GM10847 (cell line): ENCODE data around the gene CCDC40.

ENCODE experiments used
- POLR2A ChIP-seq: IDR thresholded peaks from 2 replicates; pipeline ENCODE4 v1.6.1; 2011; ENCODE audit not compliant: insufficient read length; ENCODE audit errors: extremely low read depth

CCDC40 gene, protein sequence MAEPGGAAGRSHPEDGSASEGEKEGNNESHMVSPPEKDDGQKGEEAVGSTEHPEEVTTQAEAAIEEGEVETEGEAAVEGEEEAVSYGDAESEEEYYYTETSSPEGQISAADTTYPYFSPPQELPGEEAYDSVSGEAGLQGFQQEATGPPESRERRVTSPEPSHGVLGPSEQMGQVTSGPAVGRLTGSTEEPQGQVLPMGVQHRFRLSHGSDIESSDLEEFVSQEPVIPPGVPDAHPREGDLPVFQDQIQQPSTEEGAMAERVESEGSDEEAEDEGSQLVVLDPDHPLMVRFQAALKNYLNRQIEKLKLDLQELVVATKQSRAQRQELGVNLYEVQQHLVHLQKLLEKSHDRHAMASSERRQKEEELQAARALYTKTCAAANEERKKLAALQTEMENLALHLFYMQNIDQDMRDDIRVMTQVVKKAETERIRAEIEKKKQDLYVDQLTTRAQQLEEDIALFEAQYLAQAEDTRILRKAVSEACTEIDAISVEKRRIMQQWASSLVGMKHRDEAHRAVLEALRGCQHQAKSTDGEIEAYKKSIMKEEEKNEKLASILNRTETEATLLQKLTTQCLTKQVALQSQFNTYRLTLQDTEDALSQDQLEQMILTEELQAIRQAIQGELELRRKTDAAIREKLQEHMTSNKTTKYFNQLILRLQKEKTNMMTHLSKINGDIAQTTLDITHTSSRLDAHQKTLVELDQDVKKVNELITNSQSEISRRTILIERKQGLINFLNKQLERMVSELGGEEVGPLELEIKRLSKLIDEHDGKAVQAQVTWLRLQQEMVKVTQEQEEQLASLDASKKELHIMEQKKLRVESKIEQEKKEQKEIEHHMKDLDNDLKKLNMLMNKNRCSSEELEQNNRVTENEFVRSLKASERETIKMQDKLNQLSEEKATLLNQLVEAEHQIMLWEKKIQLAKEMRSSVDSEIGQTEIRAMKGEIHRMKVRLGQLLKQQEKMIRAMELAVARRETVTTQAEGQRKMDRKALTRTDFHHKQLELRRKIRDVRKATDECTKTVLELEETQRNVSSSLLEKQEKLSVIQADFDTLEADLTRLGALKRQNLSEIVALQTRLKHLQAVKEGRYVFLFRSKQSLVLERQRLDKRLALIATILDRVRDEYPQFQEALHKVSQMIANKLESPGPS

DNA sequence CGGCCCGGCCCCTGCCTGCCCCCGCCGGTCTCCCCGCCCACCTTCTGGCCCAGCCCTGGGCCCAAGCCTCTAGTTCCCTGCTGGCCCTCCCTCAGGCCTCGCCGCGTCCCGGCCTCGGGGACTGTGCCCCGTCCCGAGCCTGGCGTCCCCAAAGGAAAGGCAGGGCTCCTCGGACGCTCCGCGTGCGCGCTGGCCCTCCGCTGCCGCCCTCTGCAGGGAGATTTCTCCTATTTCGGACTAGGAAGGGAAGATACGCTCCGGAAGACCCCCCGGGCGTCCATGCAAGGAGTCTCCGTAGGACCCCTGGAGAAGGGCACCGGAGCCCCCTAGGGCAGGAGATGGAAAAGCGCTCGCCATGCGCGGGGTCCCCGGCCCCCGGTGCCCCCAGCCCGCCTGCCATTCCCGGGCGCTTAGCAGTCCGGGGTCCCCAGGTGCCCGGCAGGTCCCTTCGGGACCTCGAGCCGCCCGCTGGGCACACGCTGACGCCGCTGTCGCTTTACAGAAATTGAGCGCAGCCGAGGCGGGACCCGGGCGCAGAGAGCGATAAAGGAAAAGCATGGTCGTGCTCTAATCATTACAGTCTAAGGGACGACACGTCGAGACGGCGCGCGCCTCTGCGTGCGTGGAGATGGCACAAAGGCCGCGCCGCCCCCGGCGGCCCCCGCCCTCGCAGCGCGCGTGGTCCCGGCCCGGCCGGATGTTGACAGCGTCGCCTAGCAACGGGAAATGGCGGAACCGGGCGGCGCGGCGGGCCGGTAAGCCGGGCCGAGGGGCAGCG is at the start of gene CCDC40:
Gene CCDC40 (plus strand): TSS at position 706 of the 778 bp plus-strand sequence. CDS start 21 bp downstream, at position 727.
- no peak for TF ChIP-seq POLR2A

DNA sequence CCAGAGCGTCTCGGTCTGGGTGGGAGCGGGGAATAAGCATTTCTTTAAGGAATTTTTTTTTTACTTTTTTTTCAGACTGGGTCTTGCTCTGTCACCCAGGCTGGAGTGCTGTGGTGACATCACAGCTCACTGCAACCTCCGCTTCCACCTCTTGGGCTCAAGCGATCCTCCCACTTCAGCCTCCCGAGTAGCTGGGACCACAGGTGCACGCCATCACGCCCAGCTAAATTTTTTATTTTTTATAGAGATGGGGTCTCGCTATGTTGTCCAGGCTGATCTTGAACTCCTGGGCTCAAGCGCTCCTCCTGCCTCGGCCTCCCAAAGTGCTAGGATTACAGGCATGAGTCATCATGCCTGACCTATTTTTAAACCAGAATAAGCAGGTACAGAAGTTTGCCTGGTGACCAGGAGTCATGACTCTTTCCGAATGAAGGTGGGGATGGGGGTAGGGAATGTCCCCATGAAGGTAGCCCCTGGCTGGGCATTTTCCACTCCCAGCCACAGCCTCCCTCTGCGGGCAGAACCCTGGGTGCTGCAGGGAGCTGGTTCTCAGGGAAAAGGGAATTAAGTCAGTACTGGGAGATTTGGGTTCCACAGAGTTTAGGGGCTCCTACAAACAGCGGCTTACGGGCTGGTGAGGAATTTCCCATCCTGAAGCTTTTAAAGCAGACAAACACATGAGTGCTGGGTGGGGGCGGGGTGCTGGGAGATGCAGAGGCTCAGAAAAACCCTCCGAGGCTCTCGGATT is 49.1 kb upstream of the CCDC40 start:
- no peak for TF ChIP-seq POLR2A

DNA sequence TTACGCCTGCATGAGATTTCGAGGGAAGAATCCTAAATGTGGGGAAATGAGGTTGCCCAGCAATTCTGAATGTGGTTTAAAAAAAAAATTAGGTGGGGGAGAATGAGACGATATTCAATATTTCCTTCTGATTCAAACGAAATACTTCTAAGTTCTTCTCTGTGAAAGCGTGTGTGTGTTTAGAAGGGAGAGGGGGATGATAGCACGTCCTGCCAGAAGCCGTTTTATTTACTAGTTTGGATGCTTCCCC is 48.6 kb upstream of the CCDC40 start:
- TF ChIP-seq POLR2A = no peak

DNA sequence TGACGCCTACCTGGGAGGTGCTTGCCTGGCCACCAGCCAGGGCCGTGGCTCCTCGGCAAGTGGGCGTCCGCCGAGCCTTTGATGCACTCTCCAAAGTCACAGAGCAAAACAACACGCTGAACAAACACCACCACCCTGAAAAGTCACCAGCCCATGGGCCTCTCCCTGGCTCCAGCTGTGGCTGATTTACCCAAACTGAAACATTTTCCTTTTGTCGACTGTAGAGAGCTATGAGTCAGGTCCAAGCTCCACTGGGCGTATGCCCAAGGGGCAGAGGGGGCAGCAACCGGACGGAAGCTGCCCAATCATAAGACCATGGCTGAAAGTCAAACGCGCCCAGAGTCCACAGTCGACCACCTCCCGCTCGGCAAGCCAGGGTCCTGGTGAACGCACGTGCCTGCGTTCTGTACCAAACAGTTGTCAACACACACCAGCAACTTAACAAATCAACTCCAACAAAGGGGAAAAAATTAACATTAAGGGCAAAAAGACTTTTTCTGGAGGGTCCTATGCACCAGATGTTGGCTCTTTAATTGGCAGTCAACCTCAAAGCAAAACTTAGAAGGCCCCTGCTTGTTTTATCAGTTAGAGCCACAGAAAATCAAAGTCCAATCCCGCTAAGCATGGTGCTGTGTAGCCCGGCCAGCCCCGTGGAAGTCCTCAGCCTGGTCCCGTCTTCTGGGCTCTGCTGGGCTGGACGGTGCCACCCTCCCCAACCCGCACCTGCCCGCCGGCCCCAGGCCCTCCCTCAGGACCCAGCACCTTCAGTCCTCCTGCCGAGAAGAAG is 48.1 kb upstream of the CCDC40 start:
- no peak for TF ChIP-seq POLR2A

DNA sequence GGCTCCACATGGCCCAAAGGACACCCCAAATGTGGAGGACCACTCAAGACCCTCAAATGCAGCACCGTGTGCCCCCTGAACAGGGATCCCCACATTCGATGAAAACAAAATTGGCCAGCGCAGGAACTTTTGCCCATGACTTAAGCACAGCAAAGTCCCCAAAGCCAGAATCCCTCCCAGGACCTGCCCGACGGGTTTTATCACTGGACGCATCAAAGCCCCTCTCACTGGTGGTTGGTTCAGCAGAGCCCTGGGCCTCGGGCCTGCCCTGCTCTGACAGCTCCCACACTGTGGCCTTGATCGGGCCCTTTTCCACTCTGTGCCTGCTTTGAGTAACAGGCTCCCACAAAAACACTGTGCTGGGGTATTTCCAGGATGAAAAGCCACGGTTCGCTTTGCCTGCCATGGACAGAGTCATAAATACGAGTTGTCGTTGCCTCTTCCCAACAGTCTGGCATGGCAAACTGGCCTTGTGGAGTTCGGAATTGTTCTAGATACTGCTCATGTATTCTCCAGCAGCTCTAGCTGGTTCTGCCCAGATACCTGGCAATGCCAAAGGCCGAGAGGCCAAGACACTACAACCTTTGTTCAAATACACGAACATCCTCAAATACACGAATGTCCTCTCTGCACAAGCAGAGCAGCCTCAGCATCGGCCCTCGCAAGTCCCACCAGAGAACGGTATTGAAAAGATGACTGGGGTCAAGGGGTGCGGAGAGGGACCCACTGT is 47.2 kb upstream of the CCDC40 start:
- TF ChIP-seq POLR2A = no peak

DNA sequence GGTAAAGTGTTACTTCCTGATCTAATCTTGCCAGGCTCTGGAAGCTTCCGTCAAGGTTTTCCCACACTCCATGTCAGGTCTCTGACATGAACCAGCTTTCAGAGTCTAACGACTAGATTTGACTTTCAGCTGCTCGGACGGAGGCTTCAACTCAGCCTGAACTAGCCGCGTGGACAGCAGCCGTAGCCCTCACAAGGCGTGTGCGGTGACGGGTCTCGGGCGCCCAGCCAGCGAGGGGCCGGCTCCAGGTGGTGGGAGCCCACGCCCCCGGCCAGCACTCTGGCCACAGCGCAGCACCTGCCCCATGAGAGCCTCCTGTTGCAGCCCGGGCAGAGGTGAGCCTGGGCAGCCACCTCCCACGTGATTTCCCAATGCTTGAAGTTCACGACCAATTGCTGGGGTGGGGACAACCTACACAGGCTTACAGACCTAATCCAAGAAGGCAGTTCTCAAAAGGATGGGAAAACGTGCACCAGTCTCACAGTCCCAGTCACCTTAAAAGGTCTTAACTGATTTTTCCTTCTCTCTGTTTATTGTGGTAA is 46.3 kb upstream of the CCDC40 start:
- no peak for TF ChIP-seq POLR2A

DNA sequence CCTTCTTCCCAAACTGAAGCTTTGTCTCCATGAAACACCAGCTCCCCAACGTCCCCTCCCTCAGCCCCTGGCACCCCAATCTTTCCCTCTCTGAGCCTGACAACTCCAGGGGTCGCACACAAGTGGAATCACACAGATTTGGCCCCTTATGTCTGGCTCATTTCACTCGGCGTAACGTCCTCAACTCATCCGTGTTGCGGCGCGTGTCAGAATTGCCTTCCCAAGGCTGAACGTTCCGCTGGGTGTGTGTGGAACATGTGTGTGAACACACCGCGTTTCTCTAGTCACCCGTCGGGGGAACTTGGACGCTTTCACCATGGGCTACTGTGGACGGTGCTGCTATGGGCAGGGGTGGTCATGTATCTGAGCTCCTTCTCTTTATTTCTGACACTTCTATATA is 45.7 kb upstream of the CCDC40 start:
- TF ChIP-seq POLR2A = no peak

DNA sequence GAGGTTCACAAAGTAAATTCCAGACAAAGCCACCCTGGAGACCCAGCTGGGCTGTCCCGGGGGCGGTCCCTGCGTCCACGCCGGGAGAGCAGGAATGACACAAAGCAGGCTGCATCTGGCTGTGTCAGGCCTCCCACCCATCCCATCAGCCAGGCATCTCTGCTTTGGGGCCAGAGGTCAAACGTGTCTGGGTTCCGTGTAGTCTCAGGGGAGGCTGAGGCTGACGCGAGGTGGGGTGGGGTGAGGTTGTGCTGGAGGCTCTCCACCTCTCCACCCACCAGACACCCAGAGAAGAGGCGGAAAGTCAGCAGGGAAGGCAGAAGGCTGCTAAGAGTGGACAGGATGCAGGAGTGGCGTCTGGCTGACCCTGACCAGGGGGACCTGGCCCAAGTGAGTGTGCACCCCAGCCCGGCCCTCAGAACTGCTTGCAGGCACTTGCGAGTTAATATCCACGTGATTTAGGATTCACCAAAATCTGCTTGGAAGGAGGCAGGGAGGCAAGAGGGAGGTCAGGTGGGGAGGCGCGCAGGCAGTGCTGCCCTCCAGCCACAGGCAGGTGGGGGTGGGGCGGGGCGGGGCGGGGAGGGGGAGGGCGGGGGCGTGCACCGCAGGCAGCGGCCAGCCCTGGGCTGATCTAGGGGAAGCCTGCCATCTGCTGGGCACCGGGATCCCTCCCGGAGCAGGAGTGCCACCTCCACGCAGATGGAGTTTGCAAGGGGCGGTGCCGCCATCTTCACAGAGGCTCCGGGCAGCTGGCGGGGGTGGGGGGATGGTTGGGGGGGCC is 45.1 kb upstream of the CCDC40 start:
- TF ChIP-seq POLR2A = no peak

DNA sequence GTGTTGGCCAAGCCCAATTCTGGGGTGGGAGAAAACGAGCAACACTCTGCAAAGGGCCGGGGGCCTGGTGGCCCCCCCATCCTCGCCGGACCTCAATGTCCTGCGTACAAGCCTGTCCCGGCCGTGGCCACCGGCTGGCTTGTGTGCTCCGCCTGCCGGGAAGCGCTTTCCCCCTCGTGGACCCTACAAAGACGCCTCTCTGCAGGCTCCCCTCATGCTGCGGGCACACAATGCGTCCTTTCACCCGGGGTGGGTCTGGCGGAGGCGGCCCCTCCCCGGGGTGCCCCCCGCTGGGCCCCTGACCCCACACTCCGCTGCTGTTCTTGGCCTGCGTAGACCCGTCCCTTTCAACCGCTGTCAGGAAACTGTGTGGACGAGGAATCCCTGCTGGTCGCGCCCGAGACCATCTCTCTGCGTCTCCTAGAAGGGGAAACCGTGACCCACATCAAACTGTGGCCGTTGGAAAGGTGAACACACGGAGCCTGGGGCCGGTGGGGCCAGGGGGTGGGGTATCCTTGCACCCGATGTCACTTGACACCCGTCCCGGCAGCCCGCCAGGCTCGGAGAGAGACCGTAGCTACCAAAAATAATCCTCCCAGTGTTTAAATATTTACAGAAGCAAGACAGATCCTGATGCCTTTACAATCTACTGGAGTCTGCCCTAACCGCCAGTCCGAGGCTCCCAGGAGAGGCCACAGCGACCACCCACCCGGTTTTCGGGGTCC is 44.4 kb upstream of the CCDC40 start:
- no peak for TF ChIP-seq POLR2A

DNA sequence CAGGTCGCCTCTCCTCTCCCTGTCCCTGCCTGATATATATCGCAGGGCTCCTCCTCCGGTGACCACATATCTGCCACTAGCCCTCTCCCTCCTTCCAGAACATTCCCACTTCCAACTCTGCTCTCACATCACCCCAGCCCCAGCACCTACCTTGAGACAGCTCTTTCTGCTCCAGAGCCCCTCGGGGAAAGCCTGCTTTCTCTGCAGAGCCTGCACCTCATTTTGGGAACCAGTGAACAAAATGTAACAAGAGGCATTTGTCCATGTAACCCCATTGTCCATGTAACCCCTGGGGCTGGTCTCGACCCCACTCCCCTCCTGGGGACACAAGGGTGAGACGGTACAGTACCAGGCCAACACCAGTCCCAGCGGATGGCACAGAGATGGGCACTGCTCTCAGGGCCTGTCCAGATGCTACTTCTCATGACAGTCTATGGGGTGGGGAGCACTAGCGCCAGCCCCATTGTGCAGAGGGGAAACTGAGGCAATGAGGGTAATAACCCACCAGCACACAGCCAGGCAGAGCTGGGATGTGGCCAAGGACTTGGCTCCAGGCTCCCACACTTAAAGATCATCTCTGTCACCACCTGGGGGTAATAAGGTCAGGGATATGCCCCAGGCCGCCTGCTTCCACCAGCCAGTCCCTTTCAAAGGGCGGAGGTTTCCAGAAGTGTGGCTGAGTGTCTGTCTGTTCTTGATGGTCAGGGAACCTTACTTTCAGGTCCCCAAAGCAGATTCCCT is 43.6 kb upstream of the CCDC40 start:
- no peak for TF ChIP-seq POLR2A

DNA sequence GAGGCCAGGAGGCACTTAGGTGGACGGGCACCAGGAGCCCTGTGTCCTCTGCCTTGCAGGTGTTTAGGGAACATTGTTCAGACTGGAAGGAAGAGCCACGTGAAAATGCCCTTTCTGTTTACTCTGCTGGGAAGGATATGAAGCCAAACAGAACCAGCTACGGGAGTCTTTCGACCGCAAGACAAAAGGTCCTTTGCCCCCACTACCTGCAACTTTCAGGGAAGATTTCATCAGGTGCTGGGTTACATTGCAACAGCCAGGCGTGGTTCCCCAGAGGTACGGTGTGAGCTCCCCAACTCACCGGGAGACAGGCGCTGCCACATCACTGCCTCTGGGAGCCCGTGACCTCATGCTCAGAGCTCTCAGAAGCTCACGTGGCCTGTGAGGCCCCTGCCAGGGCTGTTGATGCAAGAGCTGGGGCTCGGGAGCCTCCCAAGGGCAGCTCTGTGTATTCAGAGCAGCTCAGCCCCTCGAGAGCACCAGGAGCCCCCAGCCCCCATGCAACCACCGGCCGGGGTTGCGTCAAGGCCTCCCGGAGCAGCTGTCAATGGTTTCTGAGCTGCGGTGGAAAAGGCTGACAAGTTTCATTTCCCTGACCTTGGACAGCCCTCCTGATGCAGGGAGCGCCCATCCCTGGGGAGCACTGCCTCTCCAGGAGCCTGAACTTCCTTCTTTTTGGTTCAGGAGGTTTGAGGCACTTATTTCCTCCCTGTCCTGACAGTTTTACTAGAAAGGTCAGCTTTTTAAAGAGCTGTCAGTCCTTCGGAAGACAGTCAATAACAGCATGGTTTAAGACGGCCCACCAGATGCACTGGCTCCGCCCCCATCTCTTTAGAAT is 42.8 kb upstream of the CCDC40 start:
- TF ChIP-seq POLR2A = no peak
